ENCODE measurements around the gene NLRP3.

- no peak for TF ChIP-seq CTCF (IDR thresholded peaks at IDR 0.05; ENCODE audit: low read depth, low read length, missing input control)
- no peak for TF ChIP-seq ZBTB33 (IDR thresholded peaks at IDR 0.05)
- TF ChIP-seq RAD21 (IDR thresholded peaks at IDR 0.05): no peak
- TF ChIP-seq RXRA (IDR thresholded peaks at IDR 0.05): no peak
- TF ChIP-seq REST (IDR thresholded peaks at IDR 0.05): no peak
- no peak for TF ChIP-seq GABPA (IDR thresholded peaks at IDR 0.05 in 1 of 2, conservative IDR thresholded peaks at IDR 0.05 in 1 of 2)
- no peak for TF ChIP-seq YY1 (IDR thresholded peaks at IDR 0.05)
- TF ChIP-seq ATF3 (IDR thresholded peaks at IDR 0.05): no peak
- TF ChIP-seq MAX (IDR thresholded peaks at IDR 0.05): no peak
- TF ChIP-seq JUND (IDR thresholded peaks at IDR 0.05): no peak
These were observed 8.8 kb upstream of the NLRP3 start for GRCh38 chr1:247407180-247407616.
